Measurements from ENCODE around the gene KDM1A. TPM values are rescaled to one million over a fixed set of nuclear protein-coding genes. Genes with fewer than 3 reads are reported as not detected.
"Not testable (repeated sequence)": the region's sequence is repeated elsewhere in the genome, so short reads cannot be mapped to it uniquely, and the experiment has no call there.

The KDM1A gene
- total RNA-seq, 1 experiment from 2014 or later, result 162 TPM

- Histone ChIP-seq H3K9me2 (ENCODE audit: insufficient read depth) (no peaks in the 10 kb centered on the region), H3K4me2 (ENCODE audit: low read length) (no peak overlapping the region), H3K27me3 (ENCODE audit: insufficient read depth, low read length) (no peaks in the 10 kb centered on the region), H3K4me1 (ENCODE audit: control insufficient read depth in 1 of 2, insufficient read depth in 2 of 2, low read length in 2 of 2) (no peaks in the 10 kb centered on the region; a peak in 1 of 4 replicates), H3K9me3 (ENCODE audit: control insufficient read depth in 1 of 2, insufficient read depth in 1 of 2, low read depth in 1 of 2, low read length in 2 of 2) (no peaks in the 10 kb centered on the region), H3K36me3 (ENCODE audit: control insufficient read depth in 1 of 2, insufficient read depth in 2 of 2, low read length in 2 of 2) (no peaks in the 10 kb centered on the region), H2AFZ (ENCODE audit: low read depth, low read length, poor library complexity, severe bottlenecking) (no peak overlapping the region), H3K79me2 (ENCODE audit: insufficient read depth, low read length) (no peaks in the 10 kb centered on the region), H3K9ac (ENCODE audit: low read length) (no peak overlapping the region), H3K4me3 (replicated peaks in 1 of 2; ENCODE audit: low read depth in 1 of 2, low read length in 2 of 2) (no peak overlapping the region), H4K20me1 (ENCODE audit: insufficient read depth) (no peaks in the 10 kb centered on the region), H3K27ac (ENCODE audit: low read depth, low read length) (no peak overlapping the region)
- ChIA-PET CTCF (no interaction called here), RAD21 (ENCODE audit: low non-redundant PET in 1 of 2, low total read pairs in 2 of 2, uncharacterized antibody in 2 of 2, unreplicated experiment in 2 of 2) (no interaction called here), POLR2A (no interaction called here)
- no TSS peak for BruUV-seq (replicated peaks)
- no peak for TF ChIP-seq EZH2 (IDR thresholded peaks at IDR 0.05)
- TF ChIP-seq REST (IDR thresholded peaks at IDR 0.05; ENCODE audit: low read depth), result no peak
- no peak for TF ChIP-seq JUND (IDR thresholded peaks at IDR 0.05)
- TF ChIP-seq FOSL1 (IDR thresholded peaks at IDR 0.05; ENCODE audit: low read depth), result no peak
- TF ChIP-seq EGR1 (IDR thresholded peaks at IDR 0.05; ENCODE audit: low read depth), result no peak
- no peak for TF ChIP-seq ZBTB33 (IDR thresholded peaks at IDR 0.05; ENCODE audit: extremely low read depth, insufficient replicate concordance, low read length)
- TF ChIP-seq ELF1 (IDR thresholded peaks at IDR 0.05; ENCODE audit: borderline replicate concordance, low read depth), result no peak
- TF ChIP-seq TCF7L2 (IDR thresholded peaks at IDR 0.05; ENCODE audit: borderline replicate concordance, extremely low read depth, insufficient read depth, insufficient read length), result no peak
- ATAC-seq, result no peak
- no peak for DNase-seq (ENCODE audit: low read depth, low spot score)
- intact Hi-C loops (cut with micrococcal nuclease), result no loop called here
Measured at GRCh38 chr1:22983944-22984343, 35.3 kb upstream of the KDM1A start.

GRCh38 chr1:22992384-22992783 is 26.9 kb upstream of the KDM1A start:
- DNase-seq (ENCODE audit: low read depth, low spot score); H3K4me3 ChIP-seq (replicated peaks in 1 of 2; ENCODE audit: low read depth in 1 of 2, low read length in 2 of 2); POLR2A ChIA-PET; ATAC-seq; H2AFZ ChIP-seq (ENCODE audit: low read depth, low read length, poor library complexity, severe bottlenecking); H3K27me3 ChIP-seq (ENCODE audit: insufficient read depth, low read length); H3K36me3 ChIP-seq (ENCODE audit: control insufficient read depth in 1 of 2, insufficient read depth in 2 of 2, low read length in 2 of 2); H3K27ac ChIP-seq (ENCODE audit: low read depth, low read length); H3K4me1 ChIP-seq (ENCODE audit: control insufficient read depth in 1 of 2, insufficient read depth in 2 of 2, low read length in 2 of 2); intact Hi-C loops (cut with micrococcal nuclease); H4K20me1 ChIP-seq (ENCODE audit: insufficient read depth); H3K9ac ChIP-seq (ENCODE audit: low read length); RAD21 ChIA-PET (ENCODE audit: low non-redundant PET in 1 of 2, low total read pairs in 2 of 2, uncharacterized antibody in 2 of 2, unreplicated experiment in 2 of 2); H3K9me3 ChIP-seq (ENCODE audit: control insufficient read depth in 1 of 2, insufficient read depth in 1 of 2, low read depth in 1 of 2, low read length in 2 of 2); BruUV-seq (replicated peaks); H3K9me2 ChIP-seq (ENCODE audit: insufficient read depth); H3K79me2 ChIP-seq (ENCODE audit: insufficient read depth, low read length); H3K4me2 ChIP-seq (ENCODE audit: low read length): not testable (repeated sequence)
- CTCF ChIA-PET, result interaction anchor here (0.7 kb wide), 1 partner anchor 66 kb away, joined by 3 read pairs; no protein-coding TSS in a partner anchor
